Nephron (organoid): Measurements from ENCODE around the gene KIF6.

Experiments
- H3K27ac Mint-ChIP-seq, 3 experiments: 2 replicates each; pipeline ENCODE4 v1.8.0; 2020; ENCODE audit warnings: mixed read lengths in 3 of 3, mild to moderate bottlenecking in 2 of 3, moderate library complexity in 1 of 3
- H3K27me3 Mint-ChIP-seq: 2 replicates; pipeline ENCODE4 v1.8.0; 2021; ENCODE audit warnings: low read depth, mild to moderate bottlenecking, moderate library complexity, mixed read lengths
- H3K36me3 Mint-ChIP-seq: 2 replicates; pipeline ENCODE4 v1.8.0; 2020; ENCODE audit warnings: low read depth, mixed read lengths
- H3K4me1 Mint-ChIP-seq: 2 replicates; pipeline ENCODE4 v1.8.0; 2020; ENCODE audit warnings: mixed read lengths
- H3K4me3 Mint-ChIP-seq, 3 experiments: 2 replicates each; pipeline ENCODE4 v1.8.0; 2020; ENCODE audit warnings: mild to moderate bottlenecking in 3 of 3, mixed read lengths in 3 of 3, moderate library complexity in 2 of 3
- H3K9me3 Mint-ChIP-seq: 2 replicates; pipeline ENCODE4 v1.8.0; 2020; ENCODE audit warnings: mixed read lengths
- TF ChIP-seq, protein P1 (sequence below), 3 experiments: fragments of 200-600 bp; sonication (generic); IDR thresholded peaks; one replicate each; pipeline ENCODE4 v1.5.0; 2021; ENCODE audit warnings: antibody characterized with exemption in 3 of 3; ENCODE audit not compliant: unreplicated experiment in 3 of 3

KIF6 gene

GRCh38 chr6:39623750-39624149 lies 101.5 kb downstream of the KIF6 start:
- Mint-ChIP-seq H3K4me1 (peaks cover 6% of the 10 kb centered on the region), H3K27me3 (no peaks in the 10 kb centered on the region), H3K36me3 (no peaks in the 10 kb centered on the region), H3K4me3 (no peak overlapping the region), H3K9me3 (no peaks in the 10 kb centered on the region), H3K27ac (no peak overlapping the region)
- TF ChIP-seq, protein P1, sequence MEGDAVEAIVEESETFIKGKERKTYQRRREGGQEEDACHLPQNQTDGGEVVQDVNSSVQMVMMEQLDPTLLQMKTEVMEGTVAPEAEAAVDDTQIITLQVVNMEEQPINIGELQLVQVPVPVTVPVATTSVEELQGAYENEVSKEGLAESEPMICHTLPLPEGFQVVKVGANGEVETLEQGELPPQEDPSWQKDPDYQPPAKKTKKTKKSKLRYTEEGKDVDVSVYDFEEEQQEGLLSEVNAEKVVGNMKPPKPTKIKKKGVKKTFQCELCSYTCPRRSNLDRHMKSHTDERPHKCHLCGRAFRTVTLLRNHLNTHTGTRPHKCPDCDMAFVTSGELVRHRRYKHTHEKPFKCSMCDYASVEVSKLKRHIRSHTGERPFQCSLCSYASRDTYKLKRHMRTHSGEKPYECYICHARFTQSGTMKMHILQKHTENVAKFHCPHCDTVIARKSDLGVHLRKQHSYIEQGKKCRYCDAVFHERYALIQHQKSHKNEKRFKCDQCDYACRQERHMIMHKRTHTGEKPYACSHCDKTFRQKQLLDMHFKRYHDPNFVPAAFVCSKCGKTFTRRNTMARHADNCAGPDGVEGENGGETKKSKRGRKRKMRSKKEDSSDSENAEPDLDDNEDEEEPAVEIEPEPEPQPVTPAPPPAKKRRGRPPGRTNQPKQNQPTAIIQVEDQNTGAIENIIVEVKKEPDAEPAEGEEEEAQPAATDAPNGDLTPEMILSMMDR (IDR thresholded peaks at IDR 0.05; ENCODE audit: unreplicated experiment in 3 of 3), result no peak

DNA sequence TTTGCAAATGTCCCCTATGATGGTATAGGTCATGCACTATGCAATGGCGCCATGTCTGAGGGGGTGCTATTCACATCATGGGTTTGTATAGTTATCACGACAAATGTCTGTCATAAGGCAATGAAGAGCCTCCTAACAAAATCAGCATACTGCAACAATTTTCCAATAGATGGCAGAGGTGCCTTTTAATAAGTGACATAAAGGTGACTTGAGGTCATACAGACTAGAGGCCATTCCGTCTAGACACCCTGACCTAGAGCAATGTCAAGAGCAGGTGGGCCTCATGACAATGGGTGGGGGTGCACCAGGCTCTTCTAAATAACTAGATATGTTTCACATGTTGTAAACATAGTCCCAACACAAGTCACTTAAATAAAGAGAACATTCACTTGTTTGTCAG lies 107.7 kb downstream of the KIF6 start:
- Mint-ChIP-seq H3K27ac (no peak overlapping the region), H3K36me3 (no peaks in the 10 kb centered on the region), H3K4me3 (no peak overlapping the region), H3K4me1 (peaks cover 12% of the 10 kb centered on the region), H3K27me3 (no peaks in the 10 kb centered on the region), H3K9me3 (no peaks in the 10 kb centered on the region)
- TF ChIP-seq, protein P1 (IDR thresholded peaks at IDR 0.05; ENCODE audit: unreplicated experiment in 3 of 3), result no peak

DNA sequence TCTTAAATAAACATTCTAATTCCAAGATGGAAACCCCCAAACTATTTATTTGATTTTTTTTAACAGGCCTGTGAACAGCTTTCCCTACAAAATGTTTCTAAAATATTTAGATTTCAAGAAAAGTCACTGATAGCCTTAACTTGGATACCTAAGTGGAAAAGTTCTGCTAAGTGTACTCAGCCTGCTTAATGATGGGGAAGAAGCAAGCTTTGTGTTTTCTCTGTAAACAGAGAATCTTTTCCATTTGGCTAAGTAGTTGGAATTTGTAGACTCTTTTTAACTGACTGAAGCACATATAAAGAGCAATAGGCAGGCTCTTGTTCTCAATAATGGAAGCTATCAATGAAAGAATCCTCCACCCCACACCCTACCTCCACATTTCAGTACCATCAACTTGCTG lies 108.2 kb downstream of the KIF6 start:
- Mint-ChIP-seq H3K4me1 (peaks cover 12% of the 10 kb centered on the region), H3K36me3 (no peaks in the 10 kb centered on the region), H3K9me3 (no peaks in the 10 kb centered on the region), H3K4me3 (no peak overlapping the region), H3K27ac (no peak overlapping the region), H3K27me3 (no peaks in the 10 kb centered on the region)
- TF ChIP-seq, protein P1 (IDR thresholded peaks at IDR 0.05; ENCODE audit: unreplicated experiment in 3 of 3), result no peak

DNA sequence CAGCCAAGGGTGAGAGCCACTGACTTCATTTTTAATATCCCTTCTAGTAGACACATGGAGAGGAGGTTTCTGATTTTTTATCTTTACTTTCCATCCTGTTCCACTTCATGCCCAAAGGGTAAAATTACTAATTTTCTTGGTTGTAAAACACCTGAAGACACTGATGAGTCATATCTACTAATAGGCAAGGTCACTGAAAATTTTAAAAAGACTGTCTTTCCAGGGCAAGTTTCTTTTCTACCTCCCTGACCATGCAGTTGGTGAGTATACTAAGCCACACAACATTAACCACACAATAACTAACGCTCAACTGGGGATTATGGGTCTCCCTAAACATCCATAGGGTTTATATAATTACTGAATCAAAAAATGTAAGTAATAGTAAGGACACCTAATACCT lies 109.6 kb downstream of the KIF6 start:
- H3K27ac Mint-ChIP-seq, result no peak overlapping the region
- H3K9me3 Mint-ChIP-seq, result no peaks in the 10 kb centered on the region
- H3K4me1 Mint-ChIP-seq, result peaks cover 12% of the 10 kb centered on the region
- H3K27me3 Mint-ChIP-seq, result no peaks in the 10 kb centered on the region
- no peak overlapping the region for H3K4me3 Mint-ChIP-seq
- H3K36me3 Mint-ChIP-seq, result no peaks in the 10 kb centered on the region
- TF ChIP-seq, protein P1 (IDR thresholded peaks at IDR 0.05; ENCODE audit: unreplicated experiment in 3 of 3), result no peak

- Mint-ChIP-seq H3K9me3 (no peaks in the 10 kb centered on the region), H3K27me3 (no peaks in the 10 kb centered on the region), H3K4me3 (no peak overlapping the region), H3K36me3 (no peaks in the 10 kb centered on the region), H3K27ac (no peak overlapping the region), H3K4me1 (peaks cover 19% of the 10 kb centered on the region)
- TF ChIP-seq, protein P1 (IDR thresholded peaks at IDR 0.05; ENCODE audit: unreplicated experiment in 3 of 3), result no peak
These were observed 110.7 kb downstream of the KIF6 start for GRCh38 chr6:39614393-39614950.

GRCh38 chr6:39610221-39610620 lies 115.0 kb downstream of the KIF6 start:
- Mint-ChIP-seq H3K9me3 (no peaks in the 10 kb centered on the region), H3K27ac (peak overlapping the region in 2 of 3 experiments; percentile 19 to 53), H3K4me3 (no peak overlapping the region), H3K36me3 (no peaks in the 10 kb centered on the region), H3K4me1 (peaks cover 40% of the 10 kb centered on the region), H3K27me3 (no peaks in the 10 kb centered on the region)
- TF ChIP-seq, protein P1 (IDR thresholded peaks at IDR 0.05; ENCODE audit: unreplicated experiment in 3 of 3), result no peak
